Activated CD4-positive, alpha-beta T cell treated with anti-CD3 and anti-CD28 coated beads for 36 hours (primary cell): ENCODE measurements around the gene KCNA5. TPM values are rescaled to one million over a fixed set of nuclear protein-coding genes. Genes with fewer than 3 reads are reported as not detected.
A peak's percentile ranks its signal among the peaks of the same experiment; 100 is the strongest.

Experiments
- ATAC-seq: fragments of 200-7000 bp; cut with Tn5 transposase; one replicate; pipeline ENCODE4 v1.10.0; 2021; ENCODE audit warnings: mild to moderate bottlenecking, moderate library complexity
- CTCF ChIA-PET: fragments of 350-600 bp; sonication (Branson Sonifier 250); formaldehyde crosslinking; loops from one replicate; lab custom pipeline; 2021; ENCODE audit warnings: antibody characterized with exemption; lab: Charles Lee
- POLR2A ChIA-PET: fragments of 350-600 bp; sonication (Branson Sonifier 250); formaldehyde crosslinking; loops from one replicate; lab custom pipeline; 2021; ENCODE audit warnings: antibody characterized with exemption, inconsistent platforms; lab: Charles Lee
- DNase-seq: peaks from one replicate; pipeline ENCODE4 v3.0.0-alpha.2; 2020
- H3K27ac Mint-ChIP-seq: one replicate; pipeline ENCODE4 v1.8.0; 2021; ENCODE audit warnings: mixed read lengths
- H3K27me3 Mint-ChIP-seq: one replicate; pipeline ENCODE4 v1.8.0; 2021; ENCODE audit warnings: mixed read lengths
- H3K36me3 Mint-ChIP-seq: one replicate; pipeline ENCODE4 v1.8.0; 2021; ENCODE audit warnings: low read depth, mixed read lengths
- H3K4me1 Mint-ChIP-seq: one replicate; pipeline ENCODE4 v1.8.0; 2021; ENCODE audit warnings: mixed read lengths
- H3K4me3 Mint-ChIP-seq: one replicate; pipeline ENCODE4 v1.8.0; 2021; ENCODE audit warnings: mild to moderate bottlenecking, moderate library complexity, mixed read lengths
- H3K9me3 Mint-ChIP-seq: one replicate; pipeline ENCODE4 v1.8.0; 2021; ENCODE audit warnings: low read depth, mixed read lengths
- intact Hi-C, 2 experiments: fragments of 100-400 bp; cut with DNase I in 1 of 2; cut with micrococcal nuclease in 1 of 2; formaldehyde crosslinking; loops; one replicate each; pipeline versions ENCODE4 v1.14.2 to v1.15.1; 2022 to 2024; cut with DNase I, micrococcal nuclease
- total RNA-seq, 2 experiments: library from RNA; stranded (reverse); gene quantifications; one replicate each; pipeline ENCODE4 v1.2.3, GENCODE V29; 2021

KCNA5 gene
- total RNA-seq, 2 experiments from 2014 or later, result not detected

- H3K9me3 Mint-ChIP-seq, result no peaks in the 10 kb centered on the region
- ATAC-seq, result no peak
- H3K36me3 Mint-ChIP-seq, result no peaks in the 10 kb centered on the region
- intact Hi-C loops, result loop anchor here (1.0 to 2.0 kb wide), 3 partner anchors 62 to 229 kb away; no protein-coding TSS in a partner anchor
- H3K27ac Mint-ChIP-seq, result no peak overlapping the region
- ChIA-PET CTCF (interaction anchor here (0.6 to 2.8 kb wide), 9 partner anchors 9 to 238 kb away, joined by 3 to 14 read pairs (median 3); no protein-coding TSS in a partner anchor), POLR2A (no interaction called here)
- peak; percentile 29 for DNase-seq
- H3K4me1 Mint-ChIP-seq, result no peaks in the 10 kb centered on the region
- peaks cover 2% of the 10 kb centered on the region for H3K27me3 Mint-ChIP-seq
- no peak overlapping the region for H3K4me3 Mint-ChIP-seq
Measured at GRCh38 chr12:5083955-5084849, 40.5 kb downstream of the KCNA5 start.

GRCh38 chr12:5085896-5086295, 42.2 kb downstream of the KCNA5 start:
- Mint-ChIP-seq H3K27ac (no peak overlapping the region), H3K4me3 (no peak overlapping the region), H3K9me3 (no peaks in the 10 kb centered on the region), H3K4me1 (no peaks in the 10 kb centered on the region), H3K36me3 (no peaks in the 10 kb centered on the region), H3K27me3 (peaks cover 2% of the 10 kb centered on the region)
- DNase-seq (no peak), ATAC-seq (no peak)
- intact Hi-C loops, result loop anchor here in 1 of 2 experiments (2.0 kb wide), 1 partner anchor 231 kb away; no protein-coding TSS in a partner anchor
- ChIA-PET POLR2A (no interaction called here), CTCF (interaction anchor here (1.4 to 2.8 kb wide), 3 partner anchors 9 to 229 kb away, joined by 3 to 9 read pairs (median 8); no protein-coding TSS in a partner anchor)

DNA sequence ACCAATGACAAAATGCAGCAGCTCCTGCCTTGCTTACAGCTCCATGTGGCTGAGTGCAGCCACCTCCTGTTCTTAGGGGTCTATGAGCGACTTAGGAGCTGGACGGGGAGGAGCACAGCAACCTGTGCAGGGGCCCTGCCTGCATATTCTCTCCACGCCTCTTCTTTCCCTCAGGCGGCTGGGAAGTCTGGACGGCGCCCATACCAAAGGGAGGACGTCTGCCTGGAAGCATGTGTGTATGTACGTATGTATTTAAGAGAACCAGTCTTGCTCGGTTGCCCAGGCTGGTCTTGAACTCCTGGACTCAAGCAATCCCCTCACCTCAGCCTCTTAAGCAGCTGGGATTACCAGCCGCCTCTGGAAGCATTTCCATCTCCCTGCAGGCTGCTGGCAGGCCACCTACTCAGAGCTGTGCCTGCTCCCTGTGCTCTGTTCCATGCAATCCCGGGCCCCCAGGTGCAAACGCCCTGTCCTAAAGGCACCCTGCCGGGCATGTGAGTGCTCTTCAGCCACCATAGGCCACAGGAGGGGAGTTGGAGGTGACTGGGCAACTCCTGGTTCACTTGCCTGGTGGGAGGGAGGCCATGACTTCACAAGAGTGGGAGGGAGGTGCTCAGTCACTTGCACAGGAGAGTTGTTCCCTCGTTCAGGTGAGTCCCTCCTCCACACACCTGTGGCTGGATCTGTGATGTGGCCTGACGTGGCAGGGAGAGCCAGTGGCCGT, 44.3 kb downstream of the KCNA5 start:
- Mint-ChIP-seq H3K4me3 (no peak overlapping the region), H3K4me1 (no peaks in the 10 kb centered on the region), H3K27ac (no peak overlapping the region), H3K27me3 (peaks cover 3% of the 10 kb centered on the region), H3K9me3 (no peaks in the 10 kb centered on the region), H3K36me3 (no peaks in the 10 kb centered on the region)
- intact Hi-C loops, result no loop called here
- POLR2A ChIA-PET, result no interaction called here
- DNase-seq (no peak), ATAC-seq (no peak)
- CTCF ChIA-PET, result no interaction called here

DNA sequence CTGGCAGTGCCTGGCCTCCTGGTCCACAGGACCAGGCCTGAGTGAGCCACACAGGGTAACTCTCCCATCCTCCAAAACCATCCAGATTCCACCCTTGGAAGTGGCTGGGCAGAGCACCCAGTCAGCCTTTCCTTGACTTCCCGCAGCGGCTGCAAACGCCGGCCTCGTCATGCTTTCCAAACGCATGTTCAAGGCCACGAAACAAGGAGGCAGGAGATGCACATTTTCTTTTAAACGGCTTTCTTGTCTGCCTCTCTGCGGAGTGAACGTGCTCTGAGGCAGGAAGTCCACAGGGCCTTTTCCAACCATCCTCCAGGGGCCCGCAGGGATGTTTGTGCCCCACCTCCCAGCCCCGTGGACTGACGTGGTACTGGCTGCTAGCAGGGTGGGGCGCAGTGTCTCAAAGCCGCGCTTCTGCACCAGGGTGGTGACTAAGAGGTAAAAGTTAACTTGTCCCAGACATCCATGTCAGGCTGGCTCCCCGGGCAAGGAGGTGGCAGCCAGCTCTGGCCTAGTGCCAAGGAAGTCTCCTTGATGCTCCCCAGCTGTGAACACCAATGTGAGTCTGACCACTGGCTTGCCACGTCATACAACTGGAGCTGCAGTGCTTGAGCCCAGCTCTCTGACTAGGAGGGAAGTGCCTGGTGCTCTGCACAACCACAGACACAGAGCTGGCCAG, 45.0 kb downstream of the KCNA5 start:
- no peak overlapping the region for H3K27ac Mint-ChIP-seq
- H3K4me1 Mint-ChIP-seq, result no peaks in the 10 kb centered on the region
- intact Hi-C loops, result no loop called here
- ChIA-PET POLR2A (no interaction called here), CTCF (no interaction called here)
- no peak for DNase-seq
- H3K9me3 Mint-ChIP-seq, result no peaks in the 10 kb centered on the region
- ATAC-seq, result no peak
- H3K27me3 Mint-ChIP-seq, result peaks cover 4% of the 10 kb centered on the region
- H3K4me3 Mint-ChIP-seq, result no peak overlapping the region
- no peaks in the 10 kb centered on the region for H3K36me3 Mint-ChIP-seq

GRCh38 chr12:5094551-5094950, 50.9 kb downstream of the KCNA5 start:
- Mint-ChIP-seq H3K27ac (no peak overlapping the region), H3K9me3 (no peaks in the 10 kb centered on the region), H3K27me3 (peaks cover 15% of the 10 kb centered on the region), H3K36me3 (no peaks in the 10 kb centered on the region), H3K4me1 (no peaks in the 10 kb centered on the region), H3K4me3 (no peak overlapping the region)
- intact Hi-C loops, result no loop called here
- ChIA-PET CTCF (no interaction called here), POLR2A (interaction anchor here (0.6 kb wide), 1 partner anchor 47 kb away, joined by 3 read pairs; no protein-coding TSS in a partner anchor)
- DNase-seq (no peak), ATAC-seq (no peak)

DNA sequence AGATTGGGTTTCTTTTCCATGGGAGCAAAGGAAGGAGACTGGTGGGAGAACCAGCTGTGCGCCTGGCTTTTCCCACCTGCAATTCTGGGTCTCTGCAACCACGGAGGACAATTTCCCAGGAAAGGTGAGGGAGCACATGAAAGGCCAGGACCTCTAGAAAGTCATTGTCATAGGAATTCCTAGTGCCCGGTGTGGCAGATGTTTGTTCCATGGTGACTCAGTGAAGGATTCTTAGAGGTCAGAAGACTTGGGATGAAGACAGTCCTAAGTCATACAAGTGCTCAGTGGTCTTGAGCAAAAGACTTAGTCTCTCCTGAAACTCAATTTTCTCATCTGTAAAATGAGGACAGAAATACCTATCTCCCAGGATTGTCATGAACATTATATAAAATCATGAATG, 51.3 kb downstream of the KCNA5 start:
- H3K9me3 Mint-ChIP-seq, result no peaks in the 10 kb centered on the region
- POLR2A ChIA-PET, result no interaction called here
- H3K27me3 Mint-ChIP-seq, result peaks cover 15% of the 10 kb centered on the region
- intact Hi-C loops, result no loop called here
- DNase-seq, result no peak
- no peaks in the 10 kb centered on the region for H3K36me3 Mint-ChIP-seq
- H3K4me1 Mint-ChIP-seq, result no peaks in the 10 kb centered on the region
- no peak overlapping the region for H3K27ac Mint-ChIP-seq
- CTCF ChIA-PET, result no interaction called here
- H3K4me3 Mint-ChIP-seq, result no peak overlapping the region
- ATAC-seq, result no peak

Other genes with a start within 250 kb of the KCNA5 start
- not detected for gene KCNA1, start 134.0 kb upstream of the KCNA5 start, total RNA-seq